ENCODE results near the gene NSMCE1.

The NSMCE1 gene

GRCh38 chr16:27198451-27199234, 69.9 kb downstream of the NSMCE1 start:
- TF ChIP-seq CTCF (IDR thresholded peaks at IDR 0.05; ENCODE audit: borderline replicate concordance, insufficient read depth, low read depth, low read length), result no peak
- H3K4me3 ChIP-seq (ENCODE audit: low read depth, low read length), result no peak overlapping the region

- no peak overlapping the region for H3K4me3 ChIP-seq (ENCODE audit: low read depth, low read length)
- TF ChIP-seq CTCF (IDR thresholded peaks at IDR 0.05; ENCODE audit: borderline replicate concordance, insufficient read depth, low read depth, low read length), result no peak
These were observed 71.6 kb downstream of the NSMCE1 start for GRCh38 chr16:27197004-27197403.

- no peak overlapping the region for H3K4me3 ChIP-seq (ENCODE audit: low read depth, low read length)
- no peak for TF ChIP-seq CTCF (IDR thresholded peaks at IDR 0.05; ENCODE audit: borderline replicate concordance, insufficient read depth, low read depth, low read length)
These were observed 72.5 kb downstream of the NSMCE1 start for GRCh38 chr16:27195941-27196595.

- TF ChIP-seq CTCF (IDR thresholded peaks at IDR 0.05; ENCODE audit: borderline replicate concordance, insufficient read depth, low read depth, low read length), result no peak
These were observed 73.4 kb downstream of the NSMCE1 start for GRCh38 chr16:27195076-27195741.

DNA sequence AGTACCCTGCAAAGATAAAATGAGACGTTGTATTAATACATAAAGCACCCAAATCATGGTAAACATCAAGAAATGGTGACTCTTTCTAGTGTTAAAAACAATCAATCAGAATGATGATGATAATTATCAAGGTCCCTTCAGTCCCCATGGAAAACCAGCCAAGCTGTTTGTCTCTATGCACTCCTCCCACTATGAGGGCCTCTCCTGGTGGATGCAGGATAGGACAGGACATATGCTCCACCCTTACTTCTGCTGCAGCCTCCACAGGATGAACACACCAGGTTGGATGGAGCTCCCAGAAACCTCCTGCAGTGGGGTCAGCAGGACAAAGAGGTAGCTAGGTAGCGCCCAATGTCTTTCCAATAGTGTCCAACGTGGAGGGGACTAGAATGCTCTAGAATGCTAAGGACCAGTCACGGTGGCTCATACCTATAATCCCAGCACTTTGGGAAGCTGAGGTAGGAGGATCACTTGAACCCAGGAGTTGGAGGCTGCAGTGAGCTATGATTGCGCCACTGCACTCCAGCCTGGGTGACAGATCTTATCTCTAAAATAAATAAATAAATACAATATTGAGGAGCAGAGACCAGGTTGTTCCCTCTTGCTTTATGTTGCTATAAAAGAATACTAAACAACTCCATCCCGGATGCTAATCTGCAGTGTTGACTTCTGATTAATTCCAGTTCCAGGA, 75.1 kb downstream of the NSMCE1 start:
- H3K4me3 ChIP-seq (ENCODE audit: low read depth, low read length), result no peak overlapping the region
- TF ChIP-seq CTCF (IDR thresholded peaks at IDR 0.05; ENCODE audit: borderline replicate concordance, insufficient read depth, low read depth, low read length), result no peak

More at GRCh38 chr16:27195076-27195741, 73.4 kb downstream of the NSMCE1 start:
- no peak overlapping the region for H3K4me3 ChIP-seq (ENCODE audit: low read depth, low read length)

- TF ChIP-seq CTCF (IDR thresholded peaks at IDR 0.05; ENCODE audit: borderline replicate concordance, insufficient read depth, low read depth, low read length), result no peak
- no peak overlapping the region for H3K4me3 ChIP-seq (ENCODE audit: low read depth, low read length)
These were observed 77.1 kb downstream of the NSMCE1 start for GRCh38 chr16:27191352-27191924.

Data from GM12875 (cell line).